NCI-H2227 (cell line): ENCODE results near the gene SKP1.

Experiments used
- DNase-seq: peaks from one replicate; lab custom pipeline; 2025; ENCODE audit not compliant: unreplicated experiment; lab: John Stamatoyannopoulos, UW

The SKP1 gene

GRCh38 chr5:134143944-134144941 lies 32.5 kb downstream of the SKP1 start:
- DNase-seq, result no peak

DNA sequence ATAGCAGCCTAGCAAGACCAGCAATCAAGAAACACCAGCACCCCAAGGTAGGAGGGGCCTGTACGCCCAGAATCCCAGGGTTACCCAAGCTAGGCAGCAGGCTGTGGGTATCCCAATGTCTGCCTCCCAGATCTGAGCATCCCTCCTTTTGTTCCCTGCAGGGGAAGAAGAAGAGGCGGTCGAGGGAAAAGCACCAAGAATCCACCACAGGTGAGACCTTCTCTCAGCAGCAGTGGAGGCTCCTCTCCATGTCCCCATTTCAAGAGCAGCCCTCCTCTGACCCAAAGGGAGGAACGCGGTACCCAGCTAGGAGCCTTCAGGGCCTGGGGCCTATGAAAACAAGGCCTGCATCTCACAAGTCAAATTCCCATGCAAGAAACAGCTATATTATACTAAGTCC lies 33.3 kb downstream of the SKP1 start:
- DNase-seq, result no peak

GRCh38 chr5:134142806-134143205 lies 33.9 kb downstream of the SKP1 start:
- no peak for DNase-seq

DNA sequence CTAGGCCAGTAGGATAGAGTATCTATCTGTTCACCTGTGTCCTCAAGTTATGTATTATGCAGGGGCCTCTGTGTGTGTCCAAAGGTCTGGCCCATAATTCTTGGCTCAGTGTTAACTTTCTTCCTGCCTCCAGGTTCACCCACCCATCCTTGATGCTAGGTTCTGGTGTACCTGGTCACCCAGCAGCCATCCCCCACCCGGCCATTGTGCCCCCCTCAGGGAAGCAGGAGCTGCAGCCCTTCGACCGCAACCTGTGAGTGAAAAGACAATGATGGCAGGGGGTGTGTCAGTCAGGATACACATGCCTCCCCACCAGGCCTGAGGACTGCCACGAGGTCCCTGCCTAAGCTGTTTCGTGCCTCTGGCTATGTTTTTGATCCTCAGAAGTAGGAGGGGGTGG lies 34.7 kb downstream of the SKP1 start:
- DNase-seq, result no peak

DNA sequence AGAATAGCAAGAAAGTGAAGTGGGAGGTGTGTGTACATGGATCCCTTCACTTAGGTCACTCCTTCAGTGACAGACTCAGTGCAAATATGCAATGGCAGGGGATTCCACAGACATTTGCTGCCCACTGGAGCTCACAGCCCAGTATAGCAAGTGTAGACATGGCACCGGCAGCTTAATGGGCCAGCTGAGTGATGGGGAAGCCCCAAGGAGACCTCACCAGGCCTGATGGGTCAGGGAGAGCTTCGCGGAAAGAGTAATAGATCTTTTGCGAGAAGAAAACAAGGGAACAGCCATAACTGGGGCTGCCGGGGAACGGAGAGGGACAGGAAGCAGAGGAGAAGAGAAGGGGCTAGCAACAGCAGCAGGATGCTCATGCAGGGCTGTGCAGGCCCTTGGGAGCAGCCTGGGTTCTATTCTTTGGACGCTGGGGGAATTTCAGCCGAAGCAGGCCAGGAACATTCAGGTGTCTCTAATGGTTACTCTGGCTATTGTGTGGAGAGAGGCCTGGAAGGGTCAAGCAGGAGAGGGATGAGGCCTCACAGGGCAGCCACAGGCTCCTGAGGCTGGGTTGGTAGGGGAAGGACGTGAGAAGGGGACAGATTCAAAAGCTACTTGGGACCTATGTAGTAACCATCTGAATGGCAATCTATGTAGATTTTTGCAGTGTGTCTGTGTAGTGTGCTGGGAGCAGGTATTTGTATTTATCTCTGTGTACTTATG lies 35.3 kb downstream of the SKP1 start:
- no peak for DNase-seq

DNA sequence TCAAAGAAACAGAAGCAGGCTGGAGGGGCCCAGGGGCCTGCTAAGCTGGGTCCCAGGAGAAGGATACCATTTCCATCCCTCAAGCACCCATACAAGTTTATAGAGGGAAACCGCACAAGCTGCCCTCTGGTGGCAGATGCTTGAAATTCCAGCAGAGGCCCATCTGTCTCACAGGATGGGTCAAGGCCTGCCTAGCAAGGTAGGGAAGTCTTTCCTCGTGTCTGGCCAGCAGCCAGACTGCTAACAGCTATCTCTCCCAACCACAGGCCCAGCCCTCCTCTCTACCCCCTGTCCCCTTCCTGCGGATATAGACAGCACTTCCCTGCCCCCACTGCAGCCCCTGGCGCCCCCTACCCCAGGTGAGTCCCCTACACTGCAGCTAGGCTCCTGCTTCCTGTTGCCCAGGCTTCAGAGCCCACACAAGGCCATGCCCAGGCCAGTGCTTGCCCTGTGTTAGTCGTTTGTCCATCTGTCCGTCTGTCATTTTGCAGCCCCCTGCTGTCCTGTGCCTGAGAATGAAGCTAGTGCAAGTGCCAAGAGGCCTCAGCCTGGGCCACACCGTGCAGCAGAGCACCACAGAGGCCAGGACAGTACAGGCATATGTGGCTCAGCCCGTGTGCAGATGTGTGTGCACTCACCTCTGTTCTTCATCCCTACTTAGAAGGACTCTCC lies 36.1 kb downstream of the SKP1 start:
- peak; percentile 68 for DNase-seq

- DNase-seq, result no peak
Observed at GRCh38 chr5:134139891-134140469, 36.8 kb downstream of the SKP1 start.

DNA sequence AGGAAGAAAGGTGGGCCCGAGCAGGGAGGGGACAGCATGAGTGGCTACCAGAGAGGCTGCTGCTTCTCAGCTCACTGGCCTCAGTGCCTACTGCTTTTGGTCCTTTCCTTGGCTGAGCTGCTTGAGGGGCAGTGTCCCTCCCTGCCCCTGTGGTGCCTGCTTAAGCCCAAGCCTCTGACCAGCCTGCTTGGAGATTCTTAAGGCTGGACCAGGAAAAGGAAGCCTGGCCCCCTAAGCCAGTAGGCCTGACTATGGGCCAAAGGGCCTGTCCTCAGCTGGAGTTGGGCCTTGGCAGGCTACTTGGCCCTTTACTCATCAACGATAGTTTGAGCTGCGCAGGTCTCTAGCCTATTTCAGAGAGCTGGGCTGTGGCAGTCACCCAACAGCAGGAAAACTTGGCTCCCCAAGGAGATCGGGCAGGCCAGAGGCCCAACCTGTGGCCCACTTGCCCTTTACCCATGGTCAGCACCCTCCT lies 37.3 kb downstream of the SKP1 start:
- DNase-seq, result no peak

DNA sequence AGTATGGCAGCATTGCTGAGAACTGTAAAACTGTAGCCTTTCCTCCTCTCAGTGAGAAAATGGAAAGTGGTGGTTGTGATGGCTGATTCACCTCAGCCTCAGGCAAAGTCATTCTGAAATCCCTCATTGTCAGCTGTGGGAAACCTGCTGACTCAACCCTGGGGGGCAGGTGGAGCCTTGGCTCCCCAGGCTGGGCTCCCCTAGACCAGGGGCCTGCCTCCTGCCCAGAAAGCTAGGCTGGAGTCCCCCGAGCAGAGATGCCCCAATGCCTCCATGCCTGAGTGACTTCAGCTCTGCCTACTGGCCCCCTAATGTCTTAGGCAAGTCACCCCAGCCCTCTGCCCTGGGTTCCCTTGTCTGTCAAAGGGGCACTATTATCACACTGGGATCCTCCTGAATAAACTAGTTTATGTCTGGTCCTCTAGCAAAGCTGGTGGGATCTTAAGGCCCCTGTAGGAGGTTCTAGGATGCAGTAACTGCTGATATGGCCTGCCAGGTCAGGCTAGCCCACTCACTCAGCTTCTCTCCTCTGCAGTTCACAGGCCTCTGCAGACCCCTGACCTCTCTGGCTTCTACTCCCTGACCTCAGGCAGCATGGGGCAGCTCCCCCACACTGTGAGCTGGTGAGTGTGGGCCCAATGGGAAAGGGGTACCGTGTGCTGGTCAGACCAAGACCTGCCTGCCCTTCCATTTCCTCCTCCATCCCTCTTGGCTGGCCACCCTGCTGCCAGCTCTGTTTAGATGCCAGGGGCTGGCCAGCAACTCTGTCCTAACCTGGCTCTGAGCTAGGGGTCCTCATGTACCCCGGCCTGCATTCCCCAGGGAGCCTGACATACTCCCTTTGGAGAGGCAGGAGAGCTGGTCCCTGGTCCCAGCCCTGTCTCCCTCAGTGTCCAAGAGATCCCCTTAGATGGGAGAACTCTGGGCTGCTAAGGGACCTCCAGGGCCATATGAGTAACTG lies 38.1 kb downstream of the SKP1 start:
- DNase-seq, result no peak

- no peak for DNase-seq
Observed at GRCh38 chr5:134136771-134137170, 40.0 kb downstream of the SKP1 start.

GRCh38 chr5:134136221-134136631 lies 40.5 kb downstream of the SKP1 start:
- no peak for DNase-seq

GRCh38 chr5:134135091-134135655 lies 41.6 kb downstream of the SKP1 start:
- DNase-seq, result no peak

DNA sequence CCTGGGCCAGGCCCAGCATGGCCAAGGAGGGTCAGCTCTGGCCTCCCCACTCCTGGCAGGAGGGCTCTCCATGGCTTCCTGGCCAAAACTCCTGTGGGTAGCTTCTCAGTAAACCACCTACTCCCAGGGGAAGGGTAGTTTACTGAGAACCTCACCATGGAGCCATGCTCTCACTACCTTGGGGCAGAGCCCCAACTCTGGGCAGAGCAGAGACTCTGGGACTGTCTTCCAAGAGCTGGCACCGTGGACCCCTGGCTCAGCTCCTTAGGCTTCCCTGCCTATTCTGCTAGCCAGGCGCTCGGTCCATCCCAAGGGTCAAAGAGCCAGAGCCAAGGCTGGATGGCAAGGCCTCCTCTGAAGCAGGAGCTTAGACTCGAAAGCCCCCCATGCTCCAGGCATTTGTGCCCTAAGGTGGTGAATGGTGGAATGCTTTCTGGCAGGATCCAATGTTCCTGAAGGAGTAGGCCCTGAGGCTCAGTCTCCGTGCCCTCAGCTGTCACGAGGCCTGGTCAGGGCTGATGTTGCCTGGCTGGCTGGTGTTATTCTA lies 42.7 kb downstream of the SKP1 start:
- DNase-seq, result no peak

DNA sequence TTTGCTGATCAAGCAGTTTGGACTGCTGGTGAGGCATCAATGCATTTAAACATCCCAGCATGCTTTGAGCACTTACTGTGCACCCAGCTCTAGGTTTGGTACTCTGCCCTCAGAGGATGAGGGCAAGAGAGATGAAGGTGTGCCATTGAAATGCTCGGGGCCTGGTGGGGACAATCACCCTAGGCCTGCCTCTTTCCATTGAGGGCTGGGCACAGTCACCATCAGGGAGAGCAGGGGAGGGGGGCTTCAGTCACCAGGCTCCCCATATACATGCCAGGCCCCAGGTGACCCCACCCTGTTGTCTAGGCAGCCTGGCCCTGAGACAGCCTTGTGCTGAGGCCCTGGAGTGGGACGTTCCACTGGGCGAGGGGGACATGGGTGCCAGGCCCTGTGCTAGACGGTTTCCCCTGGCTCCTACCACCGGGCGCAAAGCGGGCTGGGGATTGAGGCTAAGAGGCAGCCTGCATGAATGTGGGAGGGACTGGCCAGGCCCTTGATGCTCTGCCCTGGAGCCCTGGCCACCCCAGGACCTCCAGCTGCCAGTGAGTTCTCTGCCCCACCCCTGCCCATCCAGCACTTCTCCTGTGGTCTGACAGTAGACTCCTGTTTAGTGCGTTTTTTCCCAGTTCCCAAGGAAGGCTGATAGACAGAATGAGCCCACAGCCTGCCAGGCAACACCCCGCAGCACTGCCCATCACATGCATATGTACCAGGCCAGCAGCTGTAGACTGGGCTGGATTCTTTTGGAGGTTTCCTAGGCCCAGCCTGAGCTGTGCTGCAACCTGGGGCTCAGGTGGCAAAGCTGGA lies 43.4 kb downstream of the SKP1 start:
- DNase-seq, result no peak

- no peak for DNase-seq
Observed at GRCh38 chr5:134132372-134133187, 44.2 kb downstream of the SKP1 start.

DNA sequence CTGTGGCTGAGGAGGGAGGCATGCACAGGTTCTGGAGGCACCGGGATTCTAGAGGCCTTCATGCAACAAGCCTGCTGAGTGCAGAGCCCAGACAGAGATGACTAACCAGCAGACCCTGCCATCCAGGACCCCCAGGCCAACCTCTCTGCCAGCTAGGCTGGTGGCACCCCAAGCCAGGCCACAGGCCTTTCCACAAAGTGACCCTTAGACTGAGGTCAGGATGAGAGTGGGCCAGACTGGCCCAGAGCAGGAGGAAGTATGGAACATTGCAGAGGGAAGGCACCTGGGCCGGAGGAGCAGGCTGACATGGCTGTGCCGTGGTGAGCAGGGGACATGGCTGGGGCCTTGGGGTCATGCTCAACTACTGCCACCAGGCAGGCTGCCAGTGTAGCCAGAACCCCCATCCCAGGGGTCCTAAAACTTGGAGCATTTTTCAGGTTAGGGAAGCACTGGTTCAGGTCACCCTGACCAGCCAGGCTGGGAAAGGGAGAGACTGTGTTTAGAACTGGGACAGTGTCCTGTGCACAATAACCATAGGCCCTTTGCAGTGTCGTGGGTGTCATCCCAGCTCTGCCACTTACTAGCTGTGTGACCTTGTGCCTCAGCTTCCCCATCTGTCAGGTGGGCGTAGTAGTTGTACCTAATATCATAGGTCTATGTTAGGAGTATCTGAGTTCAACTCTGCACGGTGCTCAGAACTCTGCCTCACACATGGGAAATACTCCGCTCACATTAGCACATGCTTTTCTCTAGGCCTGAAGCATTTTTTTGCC lies 45.0 kb downstream of the SKP1 start:
- no peak for DNase-seq

GRCh38 chr5:134131165-134131564 lies 45.6 kb downstream of the SKP1 start:
- no peak for DNase-seq
